NCI-H82 treated with DMSO at 0.1 percent for 48 hours (cell line): ENCODE results near the gene RFXANK.
"Not testable (repeated sequence)": the region's sequence is repeated elsewhere in the genome, so short reads cannot be mapped to it uniquely, and the experiment has no call there.

ENCODE experiments used
- DNase-seq: peaks from one replicate; lab custom pipeline; 2025; ENCODE audit not compliant: unreplicated experiment; lab: John Stamatoyannopoulos, UW

RFXANK gene, protein sequence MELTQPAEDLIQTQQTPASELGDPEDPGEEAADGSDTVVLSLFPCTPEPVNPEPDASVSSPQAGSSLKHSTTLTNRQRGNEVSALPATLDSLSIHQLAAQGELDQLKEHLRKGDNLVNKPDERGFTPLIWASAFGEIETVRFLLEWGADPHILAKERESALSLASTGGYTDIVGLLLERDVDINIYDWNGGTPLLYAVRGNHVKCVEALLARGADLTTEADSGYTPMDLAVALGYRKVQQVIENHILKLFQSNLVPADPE

DNA sequence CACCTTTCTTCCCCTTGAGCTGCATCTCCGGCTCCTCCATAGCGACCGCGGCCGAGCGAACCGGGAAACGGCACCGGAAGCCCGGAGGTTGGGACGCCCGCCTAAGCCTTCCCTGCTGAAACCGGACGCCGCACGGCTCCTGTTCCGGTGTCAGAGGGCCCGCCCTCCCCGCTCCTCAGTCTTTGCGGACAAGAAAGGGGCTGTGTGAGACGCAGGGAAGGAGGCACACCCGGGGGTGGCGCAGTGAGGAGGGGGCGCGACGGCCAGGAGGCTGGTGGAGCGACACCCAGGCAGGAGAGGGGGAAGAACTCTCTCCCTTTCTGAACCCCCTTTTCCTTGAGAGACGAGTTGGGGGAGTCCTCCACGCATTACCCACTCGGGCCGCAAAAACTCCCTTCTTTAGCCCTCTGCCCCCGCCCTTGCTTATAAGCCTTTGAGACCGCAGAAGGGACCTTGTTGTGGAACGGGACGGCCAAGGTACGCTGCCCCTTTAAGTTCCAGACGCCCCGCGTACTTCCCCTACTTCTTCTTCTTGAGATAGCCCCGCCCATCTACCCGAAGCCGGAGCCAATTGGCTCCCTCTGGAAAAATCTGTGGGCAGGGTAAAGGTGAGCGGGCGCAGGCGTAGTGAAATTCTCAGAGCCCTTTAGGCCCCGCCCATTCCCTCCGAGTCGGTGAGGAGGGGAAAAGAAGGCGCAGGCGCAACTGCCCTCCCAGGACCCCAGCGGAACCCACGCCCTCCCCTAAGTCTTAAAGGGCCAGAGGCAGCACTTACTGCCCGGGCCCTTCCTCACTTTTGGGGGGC lies at the start of gene RFXANK, which contains the start of gene BORCS8:
TSS of gene RFXANK (plus strand) at position 181 of the 805 bp plus-strand sequence. CDS start 1,689 bp downstream, outside the sequence.
TSS of gene BORCS8 (minus strand) at position 75 of the 805 bp plus-strand sequence. CDS start at position 40, 35 bp downstream.
- peak; percentile 99 for DNase-seq

DNA sequence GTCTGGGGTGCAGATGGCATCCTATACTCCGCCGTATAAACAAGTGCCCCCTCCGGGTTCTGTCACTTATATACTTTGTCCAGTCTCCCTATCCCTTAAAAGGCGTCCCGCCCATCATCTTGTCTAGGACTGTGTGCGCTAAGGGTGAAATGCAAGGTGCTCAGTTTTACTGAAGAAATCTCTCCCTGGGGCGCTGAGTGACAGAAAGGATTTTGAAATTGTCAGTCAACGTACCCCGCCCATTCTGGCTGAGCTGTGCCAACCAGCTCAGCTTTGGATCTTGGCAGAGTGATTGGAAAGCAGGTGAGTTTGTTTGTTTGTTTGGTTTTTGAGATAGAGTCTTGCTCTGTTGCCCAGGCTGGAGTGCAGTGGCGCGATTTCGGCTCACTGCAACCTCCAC lies 49.7 kb upstream of the RFXANK start:
- DNase-seq, result no peak

DNA sequence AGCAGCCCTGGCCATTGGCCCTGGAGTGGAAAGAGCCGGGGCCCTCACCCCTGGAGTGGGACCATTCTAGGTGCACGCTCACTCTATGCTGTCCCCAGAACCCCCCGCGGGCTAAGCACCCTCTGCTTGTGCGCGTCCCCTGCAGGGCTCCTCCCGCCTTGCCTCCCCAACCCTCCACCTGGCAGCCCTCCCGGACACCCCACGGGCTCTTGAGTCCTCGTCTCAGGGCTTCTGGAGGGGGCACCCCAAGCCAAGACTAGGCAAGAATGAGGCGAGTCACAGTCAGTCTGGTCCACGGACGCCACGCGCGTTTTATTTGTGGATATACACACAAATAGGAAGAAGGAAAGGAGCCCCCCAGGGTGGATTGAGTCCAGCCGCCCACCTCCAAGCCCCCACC lies 46.8 kb upstream of the RFXANK start:
- DNase-seq, result no peak

DNA sequence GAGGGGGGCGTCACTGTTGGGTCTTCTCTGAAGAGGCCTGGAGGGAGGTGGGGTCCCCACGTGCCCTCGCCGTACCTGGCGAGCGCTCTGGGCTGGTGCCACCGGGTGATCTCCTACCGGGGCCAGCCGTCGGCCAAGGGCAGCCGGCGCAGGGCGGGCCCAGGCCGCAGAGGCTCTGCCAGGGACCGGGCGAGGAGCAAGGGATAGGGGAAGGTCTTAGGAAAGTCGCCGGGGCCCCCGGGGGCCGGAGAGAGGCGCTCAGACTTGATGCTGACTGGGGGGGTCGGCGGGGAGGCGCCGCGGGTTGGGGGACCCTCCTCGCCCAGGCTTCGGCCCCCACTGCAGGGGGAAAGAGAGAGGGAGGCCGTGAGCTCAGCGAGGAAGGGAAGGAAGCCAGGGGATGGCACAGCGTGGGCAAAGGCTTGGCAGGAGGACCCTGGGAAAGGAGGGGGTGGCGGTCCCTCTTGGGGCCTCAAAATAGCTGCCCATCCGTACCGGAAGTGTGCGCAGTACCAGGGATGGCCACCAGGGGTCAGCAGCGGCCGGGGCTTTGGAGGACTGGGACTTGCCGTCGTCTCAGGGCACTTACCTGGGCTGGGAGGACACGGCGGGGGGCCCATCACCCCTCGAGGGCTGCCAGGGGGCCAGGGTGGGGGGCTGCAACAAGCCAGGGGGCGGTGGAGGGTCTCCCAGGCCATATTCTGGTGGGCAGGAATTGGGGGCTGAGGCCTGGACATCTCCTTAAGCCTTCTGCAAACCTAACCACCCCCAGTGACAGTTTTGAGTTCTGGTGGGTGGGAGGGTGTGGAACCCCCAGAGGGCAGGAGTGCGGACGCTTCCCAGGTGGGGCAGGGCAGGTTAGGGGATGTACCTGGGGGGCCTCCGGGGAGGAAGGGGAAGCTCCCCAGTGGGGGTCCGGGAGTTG lies 46.1 kb upstream of the RFXANK start:
- DNase-seq, result peak; percentile 21

DNA sequence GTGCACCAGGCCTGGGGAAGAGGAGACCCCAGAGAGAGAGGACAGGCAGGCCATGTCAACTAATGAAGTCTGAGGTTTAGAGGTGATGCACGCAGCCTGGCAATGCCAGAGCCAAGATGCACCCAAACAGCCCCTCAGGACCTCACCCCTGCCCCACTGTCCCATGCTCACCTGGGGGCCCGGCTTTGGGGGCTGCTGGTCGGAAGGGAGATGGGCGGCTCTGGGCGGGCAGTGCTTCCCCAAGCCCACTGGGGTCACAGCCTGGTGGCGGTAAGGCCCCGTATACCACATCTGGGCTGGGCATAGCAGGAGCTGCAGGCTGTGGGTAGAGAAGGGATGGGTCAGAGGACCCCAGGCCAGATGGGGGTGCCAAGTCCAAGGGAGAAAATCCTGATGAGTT lies 45.2 kb upstream of the RFXANK start:
- no peak for DNase-seq

DNA sequence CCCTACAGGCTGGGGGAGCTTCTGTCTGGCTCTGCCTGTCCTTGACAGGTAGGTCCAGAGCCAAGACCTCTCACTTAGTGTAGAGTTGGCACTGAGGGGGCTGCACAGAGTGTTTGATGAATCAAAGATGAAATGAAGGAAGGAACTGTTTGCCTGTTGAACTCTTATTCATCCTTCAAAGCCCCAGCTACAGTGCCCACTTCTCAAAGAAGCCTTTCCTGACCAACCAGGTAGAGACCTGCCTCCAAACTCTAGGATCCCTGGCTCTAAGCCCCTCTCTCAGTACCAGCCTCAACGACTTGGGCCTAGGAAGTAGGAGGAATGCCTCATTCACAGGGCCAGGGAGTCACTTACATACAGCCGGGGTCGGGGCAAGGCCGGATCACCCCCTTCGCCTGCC lies 44.7 kb upstream of the RFXANK start:
- no peak for DNase-seq

DNA sequence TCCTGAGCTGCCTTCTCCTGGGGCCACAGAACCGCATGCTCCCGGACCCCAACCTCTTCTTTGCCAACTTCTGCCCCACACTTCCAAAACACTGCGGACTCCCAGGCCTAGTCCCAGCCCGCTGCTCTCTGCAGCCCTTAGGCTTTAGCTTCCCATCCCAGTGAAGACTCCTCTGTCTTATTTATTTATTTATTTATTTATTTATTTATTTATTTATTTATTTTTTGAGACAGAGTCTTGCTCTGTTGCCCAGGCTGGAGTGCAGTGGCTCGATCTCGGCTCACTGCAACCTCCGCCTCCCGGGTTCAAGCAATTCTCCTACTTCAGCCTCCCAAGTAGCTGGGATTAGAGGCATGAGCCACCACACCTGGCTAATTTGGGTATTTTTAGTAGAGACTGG lies 43.6 kb upstream of the RFXANK start:
- DNase-seq, result not testable (repeated sequence)

DNA sequence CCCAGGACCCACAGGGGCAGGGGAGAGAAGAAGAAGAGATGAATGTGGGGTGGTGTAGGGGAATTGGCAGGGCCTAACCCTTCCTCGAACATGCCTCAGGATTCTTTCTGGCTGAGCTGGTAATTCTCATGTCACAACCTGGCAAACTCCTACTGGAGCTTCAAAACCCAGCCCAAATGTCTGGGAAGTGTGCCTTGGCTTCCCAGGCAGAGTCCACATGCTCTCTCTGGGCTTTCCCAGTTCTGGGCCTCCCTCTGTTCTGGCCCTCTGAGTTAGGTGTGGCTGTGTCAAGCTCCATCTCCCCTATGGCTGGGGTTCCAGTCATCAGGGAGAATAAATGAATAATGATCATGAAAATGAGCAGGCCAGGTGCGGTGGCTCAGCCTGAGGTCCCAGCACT lies 42.6 kb upstream of the RFXANK start:
- DNase-seq, result no peak

DNA sequence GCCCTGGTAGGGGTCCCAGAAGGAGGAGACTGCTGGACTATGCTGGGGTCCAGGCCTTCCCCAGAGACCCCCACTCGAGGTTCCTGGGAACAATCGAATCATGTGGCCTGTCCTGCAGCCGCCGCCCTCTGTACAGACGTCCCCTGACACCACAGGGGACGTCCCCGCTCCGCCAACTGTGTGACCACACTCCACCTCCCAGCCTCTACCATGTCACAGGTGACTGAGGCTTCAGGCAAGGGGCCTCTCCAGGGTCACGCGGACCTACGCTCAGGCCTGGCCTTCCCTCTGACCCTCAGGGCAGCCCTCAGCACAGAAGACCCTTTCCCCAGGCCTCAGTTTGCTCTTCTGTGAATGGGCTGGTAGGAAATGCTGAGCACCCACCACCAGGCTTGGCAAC lies 40.6 kb upstream of the RFXANK start:
- no peak for DNase-seq

DNA sequence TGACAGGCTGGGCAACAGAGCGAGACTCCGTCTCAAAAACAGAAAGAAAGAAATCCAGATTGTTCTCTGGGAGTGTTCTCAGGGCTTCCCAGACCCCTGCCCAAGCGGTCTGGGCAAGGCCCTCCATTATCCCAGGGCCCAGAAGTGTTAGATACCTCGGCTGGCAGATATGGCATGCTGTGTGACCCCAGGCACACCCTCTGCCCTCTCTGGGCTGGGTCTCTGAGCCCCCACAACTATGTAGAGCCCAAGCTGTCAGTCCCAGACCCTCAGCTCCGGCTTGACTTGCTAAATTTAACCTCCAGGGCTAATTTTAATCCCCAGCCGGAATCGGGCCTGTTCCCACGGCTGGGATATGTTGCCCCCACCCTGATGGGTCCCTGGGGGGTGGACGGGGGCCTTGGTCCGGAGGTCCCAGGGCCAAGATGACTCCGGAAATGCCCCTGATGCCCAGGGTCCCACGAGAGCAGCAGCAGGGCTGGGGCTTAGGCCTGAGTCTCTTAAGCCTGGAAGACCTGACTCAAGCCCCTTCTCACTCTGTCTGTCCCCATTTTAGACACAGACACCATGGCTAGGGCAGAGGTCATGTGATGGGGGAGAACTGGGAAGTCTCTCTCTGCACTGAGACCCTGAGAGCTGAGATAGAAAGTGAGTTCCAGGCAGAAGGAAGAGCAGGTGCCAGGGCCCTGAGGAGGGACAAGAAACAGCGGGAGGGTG lies 39.2 kb upstream of the RFXANK start:
- no peak for DNase-seq

DNA sequence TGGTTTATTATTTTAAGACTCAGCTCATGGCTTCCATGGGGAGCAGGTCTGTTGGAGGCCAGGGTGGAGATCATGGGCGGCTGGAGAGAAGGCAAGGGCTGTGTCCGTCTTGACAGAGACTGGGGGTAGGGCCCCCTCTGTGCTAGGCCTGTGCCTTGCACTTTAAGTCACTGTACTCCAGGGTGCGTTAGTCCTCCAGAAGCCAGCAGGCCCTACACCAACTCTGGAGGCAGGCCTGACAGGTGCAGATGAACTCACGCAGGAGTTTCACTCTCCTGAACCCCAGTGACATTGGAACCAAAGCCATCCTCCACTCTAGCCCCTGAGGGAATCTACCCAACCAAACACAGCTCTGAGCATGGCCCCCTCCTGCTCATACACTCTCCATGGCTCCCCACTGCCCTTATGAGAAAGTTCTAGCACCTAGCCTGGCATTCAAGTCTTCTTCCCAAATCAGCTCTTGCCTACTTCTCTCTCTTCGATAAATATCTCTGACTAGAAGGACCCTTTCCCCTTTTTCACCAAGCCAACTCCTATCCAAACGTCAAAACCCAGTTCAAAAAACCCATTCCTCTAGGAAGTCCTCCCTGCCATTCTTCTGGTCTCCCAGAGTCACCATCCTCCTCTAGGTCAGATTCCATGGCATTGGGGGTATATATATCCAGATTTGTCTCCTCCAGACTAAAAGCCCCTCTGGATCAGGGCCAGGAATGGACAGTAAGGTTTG lies 37.1 kb upstream of the RFXANK start:
- DNase-seq, result no peak

DNA sequence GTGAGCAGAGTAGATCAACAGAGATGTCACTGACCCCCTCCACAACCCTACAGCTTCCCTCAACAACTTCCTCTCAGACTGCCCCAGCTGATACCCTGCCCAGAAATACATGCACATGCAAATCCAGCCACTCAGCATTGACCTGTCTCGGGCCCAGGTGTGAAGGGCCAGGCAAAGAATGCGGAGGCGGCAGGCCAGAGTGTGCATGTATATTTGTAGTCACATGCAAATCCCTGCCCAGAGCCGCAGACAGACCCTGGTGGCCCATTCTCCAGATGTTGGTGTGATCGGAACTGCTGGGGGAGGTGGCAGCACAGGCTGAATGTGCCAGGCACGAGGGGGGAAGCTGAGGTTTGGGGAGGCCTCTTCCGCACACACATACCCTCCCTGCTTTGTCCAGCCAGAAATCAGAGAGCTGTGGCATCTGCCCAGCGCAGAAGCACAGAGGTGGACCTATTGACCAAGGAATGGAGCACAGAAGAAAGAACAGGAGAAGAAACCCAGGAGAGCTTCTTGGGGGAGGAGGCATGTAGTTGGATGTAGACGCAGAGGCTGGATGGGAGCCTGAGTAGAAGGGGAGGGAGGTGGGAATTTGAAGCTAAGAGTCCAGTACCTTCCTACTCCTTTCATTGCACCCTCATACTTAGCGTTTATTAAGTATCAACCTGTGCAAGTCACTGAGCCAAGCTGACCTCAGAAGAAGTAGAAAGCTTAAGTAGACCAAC lies 36.4 kb upstream of the RFXANK start:
- DNase-seq, result no peak

DNA sequence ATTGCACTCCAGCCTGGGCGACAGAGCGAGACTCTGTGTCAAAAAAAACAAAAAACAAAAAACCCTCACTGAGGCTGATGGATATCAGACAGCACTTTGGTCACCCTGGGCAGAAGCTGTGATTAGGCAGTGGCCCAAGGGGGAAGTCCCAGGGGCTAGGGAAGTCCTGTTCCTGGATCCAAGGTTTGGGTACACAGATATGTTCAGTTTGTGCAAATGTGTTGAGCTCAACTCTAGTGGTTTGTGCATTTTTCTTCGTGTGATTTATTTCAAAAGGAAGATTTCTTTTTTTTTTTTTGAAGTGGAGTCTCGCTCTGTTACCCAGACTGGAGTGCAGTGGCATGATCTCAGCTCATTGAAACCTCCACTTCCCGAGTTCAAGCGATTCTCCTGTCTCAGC lies 34.2 kb upstream of the RFXANK start:
- no peak for DNase-seq

DNA sequence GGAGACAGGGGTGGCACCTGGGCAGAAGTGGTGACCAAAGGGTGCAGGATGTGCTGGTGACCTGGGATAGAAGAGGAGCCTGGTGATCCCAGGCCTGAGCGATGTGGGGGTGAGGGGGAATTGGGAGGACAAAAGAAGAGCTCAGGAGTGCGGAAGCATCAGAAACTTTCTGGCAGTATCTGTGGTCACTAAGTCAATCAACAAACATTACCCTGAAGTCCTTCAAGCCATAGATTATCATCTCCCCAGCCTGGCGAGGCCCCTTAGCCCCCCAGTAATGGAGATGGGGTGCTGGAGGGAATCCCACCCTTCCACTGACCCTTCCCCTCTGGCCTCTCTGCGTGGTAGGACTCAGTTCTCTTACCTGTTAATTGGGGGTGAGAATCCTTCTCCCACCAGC lies 32.5 kb upstream of the RFXANK start:
- DNase-seq, result no peak

DNA sequence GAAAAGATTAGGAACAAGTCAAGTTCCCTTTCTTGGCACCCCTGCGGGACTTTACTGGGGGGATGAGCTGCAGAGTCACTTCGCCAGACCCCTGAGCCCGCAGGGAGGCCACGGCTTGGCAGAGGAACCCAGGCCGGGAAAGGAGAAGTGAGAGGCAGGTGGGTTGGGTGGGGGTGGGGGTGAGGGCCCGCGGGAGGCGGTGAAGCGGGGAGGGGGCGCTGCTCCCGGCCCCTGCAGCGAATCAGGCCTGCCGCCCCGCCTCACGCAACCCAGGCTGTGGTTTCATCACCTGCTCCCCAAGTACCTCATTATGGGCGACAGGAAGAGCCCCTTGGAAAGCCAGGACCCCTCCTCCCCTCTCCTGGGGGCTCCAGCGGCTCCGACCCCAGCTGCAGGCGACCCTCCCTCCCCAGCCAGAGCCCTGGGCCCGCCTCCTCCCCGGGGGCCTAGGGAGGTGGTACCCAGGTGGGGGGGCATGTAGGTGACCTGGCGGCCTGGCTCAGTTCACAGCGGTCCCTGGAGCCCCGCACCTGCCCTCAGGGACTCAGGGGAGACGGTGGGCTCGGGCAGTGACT lies 31.5 kb upstream of the RFXANK start:
- DNase-seq, result no peak

DNA sequence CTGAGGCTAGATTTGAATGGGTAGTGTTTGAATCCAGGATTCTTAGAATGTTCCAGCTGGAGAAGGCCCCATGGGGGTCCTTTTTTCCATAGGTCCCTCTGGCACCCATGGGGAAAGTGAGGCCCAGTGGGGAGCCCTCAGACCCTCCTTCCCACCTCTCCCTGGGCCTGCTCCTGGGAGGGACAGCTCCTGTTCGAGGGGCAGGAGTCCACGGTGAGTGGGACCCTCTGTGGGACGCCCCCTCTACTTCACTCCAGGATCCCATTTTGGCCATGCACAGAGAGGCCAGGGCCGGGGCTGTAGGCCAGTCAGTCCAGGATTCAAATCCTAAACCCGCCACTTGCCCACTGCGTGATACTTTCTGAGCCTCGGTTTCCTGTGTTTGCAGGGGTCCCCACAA lies 29.6 kb upstream of the RFXANK start:
- DNase-seq, result no peak

DNA sequence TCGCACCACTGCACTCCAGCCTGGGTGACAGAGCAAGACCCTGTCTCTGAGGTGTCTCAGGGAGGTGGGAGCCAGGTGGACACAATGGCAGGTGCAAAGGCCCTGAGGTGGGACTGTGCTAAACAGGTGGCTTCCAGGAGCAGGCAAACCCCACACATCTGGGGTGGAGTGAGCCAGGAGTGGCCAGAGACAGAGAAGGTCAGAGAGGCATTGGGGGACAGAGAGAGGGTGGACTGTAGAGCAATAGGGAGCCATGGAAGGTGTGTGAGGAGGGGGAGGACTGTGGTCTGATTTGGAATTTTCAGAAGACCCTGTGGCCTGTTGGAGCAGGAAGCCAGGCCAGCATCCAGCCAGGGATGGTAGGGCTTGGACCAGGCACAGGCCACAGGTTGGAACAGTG lies 26.7 kb upstream of the RFXANK start:
- no peak for DNase-seq

DNA sequence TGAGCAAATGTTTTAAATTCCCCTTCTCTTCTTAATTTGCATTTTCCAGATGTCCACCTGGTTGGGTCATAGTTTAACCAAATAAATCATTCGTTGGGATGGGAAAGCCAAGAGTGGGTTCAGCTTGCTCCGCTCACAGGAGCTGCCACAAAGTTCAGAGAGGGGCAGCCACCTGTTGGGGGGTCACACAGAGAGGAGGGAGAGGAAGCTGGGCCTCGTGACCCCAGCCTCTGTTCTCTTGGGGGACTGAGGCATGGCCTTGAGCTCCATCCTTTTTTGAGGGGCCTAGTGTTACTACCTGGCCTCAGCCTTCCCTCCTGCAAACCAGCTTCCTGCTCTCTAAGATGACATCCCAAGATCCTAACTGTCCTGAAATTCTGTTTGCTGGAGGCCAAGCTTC lies 24.4 kb upstream of the RFXANK start:
- DNase-seq, result no peak
